GM12872 (cell line): Measurements from ENCODE around the gene CLDN8.

Source experiments
- TF ChIP-seq, protein P1 (sequence below): IDR thresholded peaks from 3 replicates; pipeline ENCODE4 v1.5.1; 2011; ENCODE audit warnings: low read depth, mild to moderate bottlenecking, low read length, moderate library complexity; ENCODE audit not compliant: insufficient read depth

CLDN8 gene

DNA sequence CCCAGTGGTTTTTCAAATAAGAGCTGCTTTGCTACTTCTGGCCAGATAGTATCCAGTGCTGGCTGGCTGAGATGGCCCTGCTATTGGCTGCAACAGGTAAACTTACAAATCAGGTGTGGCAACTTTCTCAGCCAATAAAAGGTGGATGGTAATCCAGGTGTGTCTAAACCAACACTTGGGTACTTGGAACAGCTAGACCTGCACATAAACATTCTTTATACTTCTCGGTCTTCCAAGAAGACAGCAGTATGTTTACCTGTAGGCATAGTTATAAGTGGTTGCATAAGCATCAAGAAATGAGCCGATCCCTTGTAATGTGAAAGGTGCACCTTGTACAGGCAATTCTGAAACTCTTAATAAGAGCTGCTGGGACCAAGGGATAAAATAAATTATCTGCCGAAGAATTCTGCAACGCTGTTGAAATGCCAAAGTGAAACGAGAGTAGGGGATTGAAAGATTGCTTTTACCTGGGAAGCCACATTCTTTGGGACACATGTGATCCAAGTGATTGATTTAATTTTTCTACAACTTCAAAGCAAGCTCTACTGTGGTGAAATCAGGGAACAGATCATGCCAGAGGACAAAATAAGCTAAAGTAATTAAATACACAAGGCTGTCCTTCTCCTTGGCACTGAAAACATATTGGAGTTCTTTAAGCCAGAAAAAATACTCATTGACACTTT is at the start of gene CLDN8:
TSS of gene CLDN8 (minus strand) at position 57 of the 683 bp plus-strand sequence. CDS start 172 bp downstream, outside the sequence.
- TF ChIP-seq, protein P1, sequence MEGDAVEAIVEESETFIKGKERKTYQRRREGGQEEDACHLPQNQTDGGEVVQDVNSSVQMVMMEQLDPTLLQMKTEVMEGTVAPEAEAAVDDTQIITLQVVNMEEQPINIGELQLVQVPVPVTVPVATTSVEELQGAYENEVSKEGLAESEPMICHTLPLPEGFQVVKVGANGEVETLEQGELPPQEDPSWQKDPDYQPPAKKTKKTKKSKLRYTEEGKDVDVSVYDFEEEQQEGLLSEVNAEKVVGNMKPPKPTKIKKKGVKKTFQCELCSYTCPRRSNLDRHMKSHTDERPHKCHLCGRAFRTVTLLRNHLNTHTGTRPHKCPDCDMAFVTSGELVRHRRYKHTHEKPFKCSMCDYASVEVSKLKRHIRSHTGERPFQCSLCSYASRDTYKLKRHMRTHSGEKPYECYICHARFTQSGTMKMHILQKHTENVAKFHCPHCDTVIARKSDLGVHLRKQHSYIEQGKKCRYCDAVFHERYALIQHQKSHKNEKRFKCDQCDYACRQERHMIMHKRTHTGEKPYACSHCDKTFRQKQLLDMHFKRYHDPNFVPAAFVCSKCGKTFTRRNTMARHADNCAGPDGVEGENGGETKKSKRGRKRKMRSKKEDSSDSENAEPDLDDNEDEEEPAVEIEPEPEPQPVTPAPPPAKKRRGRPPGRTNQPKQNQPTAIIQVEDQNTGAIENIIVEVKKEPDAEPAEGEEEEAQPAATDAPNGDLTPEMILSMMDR = no peak

DNA sequence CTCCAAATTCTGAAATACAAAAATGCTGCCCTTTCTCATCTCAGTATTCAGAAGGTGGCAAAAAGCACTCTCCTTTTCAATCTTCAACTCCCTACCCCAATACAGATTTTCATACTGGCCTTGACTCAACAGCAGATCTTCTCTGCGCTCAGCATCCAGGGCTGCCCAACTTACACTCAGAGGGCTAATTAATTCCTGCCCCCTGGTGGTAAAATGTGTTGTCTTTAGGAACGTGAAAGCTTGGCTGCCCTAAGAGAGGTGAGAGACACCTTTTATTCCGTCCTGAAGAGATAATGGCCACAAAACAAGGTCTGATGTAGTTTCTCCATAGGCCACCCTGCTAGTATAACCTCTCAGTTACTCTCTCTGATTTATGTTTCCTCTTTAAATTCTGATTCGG is 41.9 kb upstream of the CLDN8 start:
- TF ChIP-seq, protein P1 = no peak

DNA sequence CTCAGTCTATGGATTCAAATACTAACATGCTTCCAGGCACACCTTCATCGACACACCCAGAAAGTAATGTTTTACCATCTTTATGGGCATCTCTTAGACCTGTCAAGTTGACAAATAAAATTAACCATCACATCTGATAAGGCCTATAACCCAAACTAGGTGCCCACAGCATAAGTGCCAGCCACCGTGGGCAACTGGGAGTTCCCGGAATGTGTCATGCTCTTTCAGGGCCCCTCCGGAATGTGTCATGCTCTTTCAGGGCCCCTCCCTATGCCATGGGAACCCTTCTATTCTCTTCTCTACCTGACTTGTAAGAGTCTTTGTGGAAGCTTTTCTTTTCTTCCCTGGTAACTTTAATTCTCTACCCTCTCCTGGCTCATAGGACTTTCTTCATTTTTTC is 40.2 kb upstream of the CLDN8 start:
- TF ChIP-seq, protein P1 = no peak

DNA sequence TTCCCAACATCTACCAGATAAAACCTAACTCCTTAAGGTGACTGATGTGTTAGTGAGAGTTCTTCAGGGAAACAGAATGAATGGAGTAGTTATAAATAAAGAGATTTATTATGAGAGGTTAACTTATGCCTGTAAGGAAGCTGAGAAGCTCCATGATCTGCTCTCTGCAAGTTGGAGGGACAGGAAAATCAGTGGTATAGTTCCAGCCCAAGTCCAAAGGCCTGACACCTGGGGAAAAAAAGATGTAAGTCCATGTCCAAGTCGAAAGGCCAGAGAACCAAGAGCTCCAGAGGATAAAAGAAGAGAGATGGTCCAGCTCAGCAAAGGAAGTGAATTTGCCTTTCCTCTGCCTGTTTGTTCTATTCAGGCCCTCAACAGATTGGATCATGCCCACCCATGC is 39.8 kb upstream of the CLDN8 start:
- TF ChIP-seq, protein P1 = no peak

DNA sequence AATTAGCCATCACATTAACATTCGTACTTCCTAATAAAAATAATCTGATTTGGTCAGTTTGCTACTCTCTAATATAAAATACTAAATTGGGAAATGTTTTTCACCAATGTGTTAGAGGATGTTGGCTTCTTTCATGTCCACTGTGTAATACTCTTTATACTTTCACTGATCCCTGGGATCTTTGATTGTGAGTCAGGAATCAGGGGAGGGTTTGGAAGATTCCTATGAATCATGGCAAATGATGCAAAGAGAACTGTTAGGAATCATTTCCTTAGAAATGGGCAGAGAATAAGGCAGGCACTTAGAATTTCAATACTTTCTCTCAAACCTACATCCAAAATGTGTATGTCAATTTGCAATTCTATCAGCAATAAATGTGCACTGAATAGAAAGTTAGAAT is 35.9 kb upstream of the CLDN8 start:
- TF ChIP-seq, protein P1 = no peak

DNA sequence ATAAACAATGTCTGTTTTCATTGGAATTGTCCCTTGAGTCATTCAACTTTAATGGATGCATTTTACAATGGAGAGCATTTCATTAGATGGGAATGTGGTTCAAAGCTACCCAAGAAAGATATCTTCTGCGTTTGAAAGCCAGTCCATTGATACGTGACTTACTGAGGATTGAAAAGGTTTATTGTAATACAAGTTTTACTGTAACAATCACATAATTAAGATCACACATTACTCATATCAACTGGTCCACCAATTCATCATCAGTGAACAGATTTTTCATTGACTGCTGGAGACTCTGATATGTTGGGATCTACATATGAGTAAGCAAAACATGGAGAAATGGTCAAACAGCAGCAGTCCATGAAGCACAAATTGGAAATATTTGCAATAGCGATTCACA is 34.0 kb upstream of the CLDN8 start:
- TF ChIP-seq, protein P1 = no peak

DNA sequence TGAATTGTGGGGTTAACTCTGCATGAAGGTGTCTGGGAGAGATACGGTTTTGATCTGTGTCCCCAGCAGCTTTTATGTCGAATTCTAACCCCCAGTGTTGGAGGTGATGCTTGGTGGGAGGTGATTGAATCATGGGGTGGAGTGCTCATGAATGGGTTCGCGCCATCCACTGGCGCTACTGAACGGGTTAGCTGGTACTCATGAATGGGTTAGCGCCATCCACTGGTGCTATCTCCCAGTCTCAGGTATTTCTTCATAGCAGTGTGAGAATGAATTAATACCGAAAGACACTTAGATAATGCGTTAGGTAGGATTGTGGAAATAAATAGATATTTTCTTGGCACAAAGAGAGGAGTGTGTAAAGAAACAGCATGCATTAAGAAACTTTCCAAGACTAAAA is 32.9 kb upstream of the CLDN8 start:
- TF ChIP-seq, protein P1 = no peak
